Activated CD8-positive, alpha-beta memory T cell treated with anti-CD3 and anti-CD28 coated beads for 48 hours (primary cell): Measurements from ENCODE around the gene SLC4A1.
"Not testable (repeated sequence)": the region's sequence is repeated elsewhere in the genome, so short reads cannot be mapped to it uniquely, and the experiment has no call there.

Source experiments
- DNase-seq, 3 experiments: peaks; one replicate each; pipeline ENCODE4 v3.0.0-alpha.2; 2020; ENCODE audit warnings: low read depth in 2 of 3, low spot score in 2 of 3

SLC4A1 gene

DNA sequence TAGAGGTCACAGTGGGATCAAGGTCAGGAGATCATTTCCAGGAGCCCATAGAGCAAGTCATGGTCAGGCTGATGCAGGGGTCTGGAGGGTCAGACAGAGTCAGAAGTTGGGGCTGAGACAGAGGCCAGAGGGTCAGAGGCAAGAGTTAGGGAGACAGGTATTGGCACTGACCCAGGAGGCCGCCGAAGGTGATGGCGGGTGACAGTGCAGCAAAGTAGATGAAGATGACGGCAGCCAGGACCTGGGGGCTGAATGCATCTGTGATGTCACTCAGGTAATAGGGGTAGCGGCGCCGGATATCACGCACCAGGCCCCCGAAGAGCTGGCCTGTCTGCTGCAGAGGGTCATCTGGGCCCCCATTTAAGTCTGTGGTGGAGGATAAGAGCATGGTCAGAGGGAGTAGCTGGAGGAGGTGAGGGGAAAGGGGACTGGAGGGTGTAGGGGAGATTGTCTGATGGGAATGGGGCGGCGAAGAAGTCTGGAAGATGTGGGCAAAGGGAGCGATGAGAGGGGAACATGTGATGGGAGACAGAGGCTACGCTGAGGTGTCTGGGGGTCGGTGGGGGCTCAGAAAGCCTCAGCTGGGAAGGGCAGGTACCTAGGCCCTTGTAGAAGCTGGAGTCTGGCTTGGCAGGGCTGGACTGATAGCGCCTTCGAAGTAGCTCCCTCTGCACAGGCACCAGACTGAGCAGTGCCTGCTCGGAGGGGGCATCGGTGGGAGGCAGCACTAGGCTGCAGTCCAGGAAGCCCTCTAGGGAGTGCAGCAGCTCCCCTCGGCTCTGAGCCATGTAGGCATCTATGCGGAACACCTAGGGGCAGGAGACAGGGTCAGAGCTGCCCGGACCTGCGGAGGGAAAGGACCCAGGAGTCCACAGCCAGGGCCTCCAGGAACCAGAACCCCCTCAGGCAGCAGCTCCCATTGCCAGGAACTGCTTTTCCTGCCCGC lies 9.8 kb downstream of the SLC4A1 start:
- no peak for DNase-seq

- no peak for DNase-seq
Measured at GRCh38 chr17:44256671-44257070, 11.3 kb downstream of the SLC4A1 start.

DNA sequence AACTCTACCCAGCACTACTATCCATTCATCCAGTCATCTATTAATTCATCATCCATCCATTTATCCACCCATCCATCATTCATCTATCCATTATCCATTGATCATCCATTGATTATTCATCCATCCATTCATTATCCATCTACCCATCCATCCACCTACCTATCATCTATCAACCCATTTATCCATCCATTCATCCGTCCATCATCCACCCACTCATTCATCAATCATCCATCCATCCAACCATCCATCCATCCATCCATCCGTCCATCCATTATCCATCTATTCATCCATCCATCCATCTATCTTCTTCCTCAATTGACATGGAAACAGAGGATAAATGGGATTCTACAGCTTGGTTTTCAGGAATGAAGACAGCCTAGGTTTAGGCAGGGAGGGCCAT lies 12.0 kb downstream of the SLC4A1 start:
- DNase-seq: no peak

- no peak for DNase-seq
Measured at GRCh38 chr17:44254361-44255095, 13.4 kb downstream of the SLC4A1 start.

DNA sequence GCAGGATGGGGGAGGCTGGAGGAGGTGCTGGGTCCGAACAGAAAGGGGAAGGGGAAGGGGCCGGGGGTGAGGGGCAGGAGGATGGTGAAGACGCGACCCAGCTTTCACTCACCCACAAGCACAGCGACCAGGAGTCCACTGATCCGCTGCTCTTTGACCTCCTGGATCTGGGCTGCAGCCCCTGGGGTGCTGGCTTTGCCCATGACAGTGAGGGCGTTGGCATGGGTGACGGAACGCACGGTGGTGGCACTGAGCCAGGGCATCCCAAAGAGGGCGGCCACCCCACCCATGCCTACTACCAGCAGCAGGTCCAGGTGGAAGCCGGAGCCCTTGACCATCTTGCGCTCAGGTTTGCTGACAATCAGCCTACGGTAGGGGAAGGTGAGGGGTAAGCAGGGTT lies 14.9 kb downstream of the SLC4A1 start:
- DNase-seq: no peak

DNA sequence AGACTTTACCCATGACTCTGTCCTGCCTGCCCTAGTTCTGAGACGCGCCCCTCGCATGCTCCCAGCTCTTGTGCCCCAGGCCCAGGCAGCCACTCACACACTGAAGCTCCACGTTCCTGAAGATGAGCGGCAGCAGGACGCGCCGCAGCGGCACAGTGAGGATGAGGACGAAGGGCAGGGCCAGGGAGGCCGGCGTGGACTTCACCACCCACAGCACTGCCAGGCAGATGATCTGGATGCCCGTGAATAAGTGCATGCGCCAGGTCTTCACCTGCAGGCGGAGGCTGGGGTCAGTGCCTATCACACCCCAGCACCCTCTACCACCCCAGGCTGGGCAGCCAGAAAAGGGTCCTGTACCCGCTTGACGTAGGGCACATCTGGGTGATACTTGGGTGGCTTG lies 16.9 kb downstream of the SLC4A1 start:
- DNase-seq: no peak

GRCh38 chr17:44249501-44250246 lies 18.3 kb downstream of the SLC4A1 start:
- no peak for DNase-seq

- DNase-seq: no peak
Measured at GRCh38 chr17:44247876-44248736, 19.8 kb downstream of the SLC4A1 start.

GRCh38 chr17:44247440-44247841 lies 20.5 kb downstream of the SLC4A1 start:
- DNase-seq: no peak

DNA sequence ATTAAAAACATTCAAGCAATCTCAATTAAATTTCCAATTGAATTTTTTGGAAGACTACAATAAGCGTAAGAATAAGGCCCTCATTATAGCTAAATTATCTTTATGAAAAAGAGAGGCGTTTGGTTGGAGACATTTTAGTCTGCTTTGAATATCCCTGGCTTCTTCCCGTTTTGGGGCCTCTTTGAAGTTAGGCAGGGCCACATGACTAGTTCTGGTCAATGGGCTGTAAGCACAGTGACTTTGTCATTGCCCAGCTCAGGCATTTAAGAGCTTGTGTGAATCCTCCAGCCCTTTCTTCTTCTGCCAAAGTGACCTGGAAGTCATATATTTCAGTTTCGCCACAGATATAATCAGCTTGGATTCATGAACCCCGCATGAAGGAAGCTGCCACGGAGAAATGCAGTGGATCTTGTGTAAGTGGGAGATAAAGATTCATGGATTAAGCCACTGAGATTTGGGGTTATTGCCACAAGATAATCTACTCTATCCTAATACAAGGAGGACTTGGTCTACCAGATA lies 26.8 kb downstream of the SLC4A1 start:
- DNase-seq: no peak

DNA sequence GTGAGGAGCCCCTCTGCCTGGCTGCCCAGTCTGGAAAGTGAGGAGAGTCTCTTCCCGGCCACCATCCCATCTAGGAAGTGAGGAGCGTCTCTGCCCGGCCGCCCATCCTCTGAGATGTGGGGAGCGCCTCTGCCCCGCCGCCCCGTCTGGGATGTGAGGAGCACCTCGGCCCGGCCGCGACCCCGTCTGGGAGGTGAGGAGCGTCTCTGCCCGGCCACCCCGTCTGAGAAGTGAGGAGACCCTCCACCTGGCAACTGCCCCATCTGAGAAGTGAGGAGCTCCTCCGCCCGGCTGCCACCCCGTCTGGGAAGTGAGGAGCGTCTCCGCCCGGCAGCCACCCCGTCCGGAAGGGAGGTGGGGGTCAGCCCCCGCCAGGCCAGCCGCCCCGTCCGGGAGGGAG lies 30.0 kb downstream of the SLC4A1 start:
- not testable (repeated sequence) for DNase-seq

DNA sequence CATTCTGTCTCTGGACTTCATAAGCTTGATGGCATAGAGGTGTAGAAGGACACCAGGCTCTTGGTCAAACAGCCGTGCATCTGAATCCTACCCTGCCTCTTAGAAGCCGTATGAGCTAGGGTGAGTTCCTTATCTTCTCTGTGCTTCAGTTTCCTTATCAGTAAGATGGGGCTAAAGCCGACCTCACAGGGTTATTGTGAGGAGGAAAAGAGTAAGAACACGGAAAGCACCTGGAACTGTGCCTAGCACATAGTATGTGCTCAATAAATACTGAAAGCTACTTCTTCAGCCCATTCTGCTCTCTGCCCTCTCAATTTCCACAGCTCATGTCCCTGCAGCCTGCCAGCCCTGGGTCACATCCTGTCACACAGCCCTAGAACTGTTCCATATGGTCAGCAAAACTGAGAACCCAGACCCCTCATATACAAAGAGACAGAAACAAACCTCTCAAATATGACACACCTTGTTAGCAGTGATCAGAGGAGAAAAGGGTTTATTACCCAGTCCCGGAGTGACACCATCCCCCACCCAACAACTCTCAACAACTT lies 31.4 kb downstream of the SLC4A1 start:
- no peak for DNase-seq

- DNase-seq: no peak
Measured at GRCh38 chr17:44235583-44235936, 32.4 kb downstream of the SLC4A1 start.

GRCh38 chr17:44233582-44233981 lies 34.4 kb downstream of the SLC4A1 start:
- DNase-seq: no peak

GRCh38 chr17:44232061-44232460 lies 35.9 kb downstream of the SLC4A1 start:
- DNase-seq: no peak

DNA sequence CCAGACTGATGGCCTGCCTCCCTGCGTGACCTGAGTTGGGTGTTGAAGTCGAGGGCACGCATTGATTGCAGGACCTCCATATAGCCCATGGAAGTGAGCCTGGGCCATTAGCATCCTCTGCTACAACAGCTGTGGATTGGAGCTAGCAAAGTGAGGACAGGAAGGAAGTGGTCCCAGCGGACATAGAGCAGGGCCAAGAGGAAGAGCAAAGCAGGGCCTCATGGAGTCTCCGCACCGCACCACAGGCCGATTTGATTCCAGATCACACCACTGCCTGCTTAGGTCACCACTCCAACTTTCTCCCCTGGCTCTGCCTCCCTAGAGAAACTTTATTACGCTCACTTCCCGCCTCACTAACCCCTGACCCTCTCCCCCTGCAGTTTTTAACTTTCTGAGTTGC lies 37.8 kb downstream of the SLC4A1 start:
- DNase-seq: no peak

DNA sequence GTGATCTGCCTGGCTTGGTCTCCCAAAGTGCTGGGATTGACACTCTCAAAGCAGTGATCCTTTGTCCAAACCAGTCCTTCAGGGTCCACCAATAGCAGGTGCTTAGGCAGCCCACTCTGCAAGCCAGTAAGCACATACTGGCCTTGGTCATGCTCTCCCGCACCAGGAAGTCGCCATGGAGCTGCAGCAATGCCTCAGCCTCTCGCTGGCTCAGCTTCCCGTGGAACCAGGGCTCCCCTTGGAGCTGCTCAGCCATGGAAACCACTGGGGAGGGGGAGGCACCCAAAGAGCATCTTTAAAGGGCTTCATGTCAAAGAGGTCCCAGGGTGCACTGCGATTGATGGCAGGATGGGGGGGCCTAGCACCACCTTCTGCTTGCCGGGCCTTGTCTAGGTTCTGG lies 38.8 kb downstream of the SLC4A1 start:
- no peak for DNase-seq

DNA sequence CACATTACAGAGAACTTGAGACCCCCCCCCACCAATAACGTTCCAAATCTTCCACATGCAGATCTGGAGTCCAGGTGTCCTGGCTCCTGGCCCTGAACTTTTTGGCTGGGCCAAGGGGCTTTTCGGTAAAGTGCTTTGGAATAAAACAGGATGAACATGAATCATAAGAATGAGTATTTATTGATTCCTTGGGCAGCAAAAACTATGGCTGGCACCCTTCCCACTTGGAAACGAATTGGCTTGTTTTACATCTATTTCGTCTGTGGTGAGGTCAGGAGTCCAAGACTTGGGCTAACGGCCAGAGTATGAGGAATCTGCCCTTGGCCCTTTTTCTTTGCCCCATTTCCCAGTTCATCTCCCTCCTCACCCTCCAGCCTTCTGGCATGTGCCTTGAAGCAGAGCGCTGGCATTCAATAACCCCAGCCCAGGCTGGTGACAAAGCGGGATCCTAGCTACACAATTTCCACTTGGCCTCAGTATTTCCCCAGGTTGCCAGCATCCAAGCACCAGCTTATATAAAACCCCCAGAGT lies 44.3 kb downstream of the SLC4A1 start:
- no peak for DNase-seq

GRCh38 chr17:44222112-44222869 lies 45.6 kb downstream of the SLC4A1 start:
- no peak for DNase-seq

DNA sequence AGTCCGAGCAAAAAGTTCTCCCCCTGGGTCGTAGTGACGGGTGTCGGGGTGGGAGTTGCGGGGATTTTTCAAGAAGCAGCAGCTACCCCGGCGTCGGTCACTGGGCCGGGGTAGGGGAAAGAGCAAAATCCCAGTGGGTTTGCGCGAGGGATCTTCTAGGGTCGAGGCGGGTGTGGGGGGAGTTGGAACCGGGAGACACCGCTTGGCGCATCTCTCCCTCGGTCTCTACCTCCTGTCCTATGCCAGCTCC lies 46.1 kb downstream of the SLC4A1 start:
- no peak for DNase-seq
